DOHH2 (cell line): ENCODE results near the gene TM4SF5.

Experiments
- CTCF ChIP-seq: fragments of 200-600 bp; sonication (generic); IDR thresholded peaks from one replicate; pipeline ENCODE4 v1.5.1; 2014; ENCODE audit warnings: antibody characterized with exemption, mild to moderate bottlenecking, low read depth, low read length; ENCODE audit not compliant: poor library complexity, severe bottlenecking
- EZH2phosphoT487 ChIP-seq: fragments of 200-600 bp; sonication (generic); IDR thresholded peaks from 2 replicates; pipeline ENCODE4 v1.6.1; 2017; ENCODE audit warnings: borderline replicate concordance, mild to moderate bottlenecking, antibody characterized with exemption, low read length, moderate library complexity, mixed read lengths

GRCh38 chr17:4788159-4788806 lies 16.6 kb downstream of the TM4SF5 start:
- TF ChIP-seq CTCF, result no peak
- no peak for TF ChIP-seq EZH2phosphoT487
